ENCODE measurements around the gene PJA2.
"Not testable (repeated sequence)": the region's sequence is repeated elsewhere in the genome, so short reads cannot be mapped to it uniquely, and the experiment has no call there.

The PJA2 gene, protein sequence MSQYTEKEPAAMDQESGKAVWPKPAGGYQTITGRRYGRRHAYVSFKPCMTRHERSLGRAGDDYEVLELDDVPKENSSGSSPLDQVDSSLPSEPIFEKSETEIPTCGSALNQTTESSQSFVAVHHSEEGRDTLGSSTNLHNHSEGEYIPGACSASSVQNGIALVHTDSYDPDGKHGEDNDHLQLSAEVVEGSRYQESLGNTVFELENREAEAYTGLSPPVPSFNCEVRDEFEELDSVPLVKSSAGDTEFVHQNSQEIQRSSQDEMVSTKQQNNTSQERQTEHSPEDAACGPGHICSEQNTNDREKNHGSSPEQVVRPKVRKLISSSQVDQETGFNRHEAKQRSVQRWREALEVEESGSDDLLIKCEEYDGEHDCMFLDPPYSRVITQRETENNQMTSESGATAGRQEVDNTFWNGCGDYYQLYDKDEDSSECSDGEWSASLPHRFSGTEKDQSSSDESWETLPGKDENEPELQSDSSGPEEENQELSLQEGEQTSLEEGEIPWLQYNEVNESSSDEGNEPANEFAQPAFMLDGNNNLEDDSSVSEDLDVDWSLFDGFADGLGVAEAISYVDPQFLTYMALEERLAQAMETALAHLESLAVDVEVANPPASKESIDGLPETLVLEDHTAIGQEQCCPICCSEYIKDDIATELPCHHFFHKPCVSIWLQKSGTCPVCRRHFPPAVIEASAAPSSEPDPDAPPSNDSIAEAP

GRCh38 chr5:109409844-109410388 is at the start of gene PJA2:
Gene PJA2 (minus strand): TSS chr5:109409974. CDS start chr5:109383433, 26,541 bp downstream.
- DNase-seq, result peak; percentile 96

DNA sequence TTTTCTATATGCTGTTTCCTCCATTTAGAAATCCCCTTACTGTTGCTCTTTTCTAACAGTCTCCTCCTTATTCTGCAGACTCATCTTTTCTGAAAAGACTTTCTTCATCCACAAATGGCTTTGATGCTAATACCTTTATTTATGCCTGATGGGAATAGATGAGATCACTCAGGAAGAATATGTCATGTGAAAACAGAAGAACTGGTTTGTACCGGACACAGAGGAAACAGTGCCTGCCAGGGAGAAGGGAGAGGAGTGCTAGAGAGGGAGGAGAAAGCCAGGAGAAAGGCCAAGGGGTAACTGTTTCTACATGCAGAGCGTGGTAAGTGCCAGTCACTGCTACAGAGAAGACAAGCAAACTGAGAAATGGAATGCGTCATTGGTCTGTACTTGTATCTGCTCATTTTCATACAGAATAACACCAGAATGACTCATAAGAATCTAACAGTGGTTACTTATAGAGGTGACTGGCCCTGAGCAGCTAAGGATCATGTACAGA is 45.9 kb upstream of the PJA2 start:
- DNase-seq, result no peak

- DNase-seq, result no peak
Observed at GRCh38 chr5:109454731-109455505, 45.1 kb upstream of the PJA2 start.

- DNase-seq, result no peak
Observed at GRCh38 chr5:109453251-109453650, 43.5 kb upstream of the PJA2 start.

GRCh38 chr5:109452661-109453060 is 42.9 kb upstream of the PJA2 start:
- DNase-seq, result no peak

DNA sequence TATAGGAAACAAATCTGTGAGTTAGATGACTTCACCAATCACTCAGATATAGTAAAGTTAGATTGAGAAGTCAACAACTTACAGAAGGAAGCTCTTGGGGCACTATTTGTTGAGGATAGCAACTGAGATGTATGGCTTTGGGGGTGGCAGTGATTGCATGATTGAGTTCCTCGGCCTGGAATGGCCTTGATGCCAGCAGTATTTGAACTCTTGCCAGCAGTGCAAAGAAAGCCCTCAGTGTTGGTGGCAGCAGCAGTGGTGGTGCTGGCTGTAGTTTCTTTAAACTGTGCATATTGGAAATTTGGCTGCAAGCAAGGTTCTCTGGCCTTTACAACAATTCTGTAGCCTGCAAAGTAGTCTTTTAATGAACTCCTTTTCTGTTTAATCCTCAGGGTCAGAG is 41.4 kb upstream of the PJA2 start:
- no peak for DNase-seq

GRCh38 chr5:109450129-109450877 is 40.5 kb upstream of the PJA2 start:
- no peak for DNase-seq

DNA sequence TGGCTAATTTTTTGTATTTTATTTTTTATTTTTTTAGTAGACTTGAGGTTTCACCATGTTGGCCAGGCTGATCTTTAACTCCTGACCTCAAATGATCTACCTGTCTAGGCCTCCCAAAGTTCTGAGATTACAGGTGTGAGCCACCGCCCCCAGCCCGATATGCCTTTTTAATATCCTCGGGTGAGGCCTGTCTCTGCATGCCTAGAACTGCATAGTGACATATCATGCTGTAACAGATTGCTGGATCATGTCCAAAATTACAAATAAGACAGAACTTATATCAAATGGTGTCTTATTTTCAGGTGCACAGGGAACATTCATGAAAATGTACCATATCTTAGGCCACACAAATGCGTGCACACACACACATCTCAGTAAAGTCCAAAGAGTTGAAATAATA is 39.1 kb upstream of the PJA2 start:
- no peak for DNase-seq

DNA sequence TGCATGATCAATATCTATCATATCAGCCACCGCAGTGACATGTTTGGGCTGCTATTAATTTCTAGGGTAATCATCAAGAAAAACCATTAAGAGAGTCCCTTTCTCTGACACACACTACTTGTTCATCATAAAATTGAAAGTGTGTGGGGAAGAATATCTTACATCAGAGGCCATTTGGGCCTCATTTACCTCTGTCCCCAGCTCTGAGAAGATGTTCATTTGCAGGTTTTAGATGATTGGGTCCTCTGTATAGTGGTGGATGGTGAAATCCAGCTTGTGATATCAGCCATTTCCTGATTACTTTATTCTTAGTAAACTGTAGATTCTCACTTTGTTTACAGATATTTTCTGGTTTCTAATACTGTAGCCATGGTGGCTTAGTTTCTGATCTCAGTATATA is 29.8 kb upstream of the PJA2 start:
- DNase-seq, result no peak

DNA sequence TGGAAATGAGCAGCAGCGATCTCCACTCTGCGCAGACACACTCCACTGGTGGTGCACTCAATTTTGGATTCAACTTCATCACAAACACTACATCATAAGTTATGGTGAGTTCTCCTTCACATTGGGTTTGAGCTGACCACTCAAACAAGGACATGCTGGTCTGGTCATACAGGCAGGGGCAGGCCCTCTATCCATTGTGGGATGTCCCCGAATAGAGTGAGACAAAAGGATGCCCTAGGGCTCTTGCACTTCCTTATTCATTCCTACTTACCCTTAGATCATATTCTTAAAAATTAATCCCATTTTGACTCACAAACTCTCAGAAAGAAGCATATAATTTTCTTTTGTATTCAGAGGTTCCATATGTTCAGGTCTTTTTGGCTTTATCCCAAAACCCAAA is 16.3 kb upstream of the PJA2 start:
- no peak for DNase-seq

DNA sequence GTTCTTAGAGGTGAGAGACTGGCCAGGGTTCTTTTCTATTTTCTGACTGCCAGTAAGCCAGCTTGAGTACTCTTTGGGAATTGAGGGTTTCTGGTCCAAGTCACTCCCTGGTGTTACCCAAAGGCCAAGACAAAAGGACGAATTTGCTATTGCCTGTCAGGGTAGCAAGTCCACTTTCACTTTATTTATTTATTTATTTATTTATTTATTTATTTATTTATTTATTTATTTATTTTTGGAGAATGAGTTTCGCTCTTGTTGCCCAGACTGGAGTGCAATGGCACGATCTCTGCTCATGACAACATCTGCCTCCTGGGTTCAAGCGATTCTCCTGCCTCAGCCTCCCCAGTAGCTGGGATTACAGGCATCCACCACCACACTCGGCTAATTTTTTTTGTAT is 15.7 kb upstream of the PJA2 start:
- not testable (repeated sequence) for DNase-seq

DNA sequence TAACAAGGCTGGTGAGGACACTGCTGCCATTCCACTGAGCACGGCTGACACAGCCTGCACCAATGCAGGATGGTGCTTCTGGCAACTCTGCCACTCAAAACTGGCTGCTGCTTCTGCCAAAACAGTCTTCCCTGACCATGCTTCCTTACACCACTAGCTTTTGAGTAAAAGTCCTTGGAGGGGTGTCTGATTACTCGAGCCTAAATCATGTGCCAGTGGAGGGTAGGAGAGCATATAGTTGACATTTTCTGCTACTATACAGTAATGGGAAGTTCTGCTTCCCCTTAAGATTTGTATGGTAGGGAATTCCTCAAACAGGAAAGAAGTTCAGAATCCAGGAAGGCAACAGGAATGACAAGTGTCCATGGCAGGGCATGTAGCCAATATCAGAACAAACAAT is 12.2 kb upstream of the PJA2 start:
- no peak for DNase-seq

GRCh38 chr5:109418712-109419352 is 9.1 kb upstream of the PJA2 start:
- no peak for DNase-seq

GRCh38 chr5:109416882-109417281 is 7.1 kb upstream of the PJA2 start:
- DNase-seq, result no peak

GRCh38 chr5:109413921-109414461 is 4.2 kb upstream of the PJA2 start:
- DNase-seq, result not testable (repeated sequence)

DNA sequence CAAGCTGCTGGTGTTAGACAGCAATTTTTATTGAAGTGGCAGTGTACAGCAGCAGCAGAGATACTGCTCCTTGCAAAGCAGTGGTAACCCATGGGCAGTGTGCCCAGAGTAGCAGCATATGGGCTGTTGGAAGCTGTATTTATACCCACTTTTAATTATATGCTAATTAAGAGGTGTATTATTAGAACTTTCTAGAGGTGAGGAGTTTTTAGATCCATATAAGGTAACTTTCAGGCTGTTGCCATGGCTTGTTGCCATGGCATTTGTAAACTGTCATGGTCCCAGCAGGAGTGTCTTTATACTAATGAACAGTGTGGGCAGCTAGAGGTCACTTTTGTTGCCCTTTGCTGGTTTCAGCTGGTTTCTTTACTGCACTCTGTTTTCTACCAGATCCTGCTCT is 3.7 kb upstream of the PJA2 start:
- DNase-seq, result peak; percentile 21

DNA sequence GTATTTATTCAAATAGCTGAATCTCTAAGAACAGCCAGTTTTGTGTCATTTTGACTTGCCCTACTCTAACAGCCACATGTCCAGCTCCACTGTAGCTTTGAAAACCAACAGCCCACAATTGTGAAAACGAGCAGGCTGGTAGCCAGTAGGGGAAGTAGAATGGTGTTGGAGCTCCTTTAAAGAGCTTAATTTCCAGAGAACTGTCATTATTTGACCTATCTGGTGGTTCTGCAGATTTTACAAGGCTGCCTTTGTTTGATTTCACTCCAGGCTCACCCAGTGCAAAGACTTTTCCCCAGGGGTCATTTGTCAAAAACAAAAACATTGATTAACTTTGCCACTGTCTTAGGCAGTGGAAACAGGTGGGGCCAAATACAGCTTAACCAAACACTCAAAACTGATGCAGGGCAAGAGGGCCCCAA is 3.2 kb upstream of the PJA2 start:
- no peak for DNase-seq

GRCh38 chr5:109411627-109412026 is 1.9 kb upstream of the PJA2 start:
- DNase-seq, result no peak

DNA sequence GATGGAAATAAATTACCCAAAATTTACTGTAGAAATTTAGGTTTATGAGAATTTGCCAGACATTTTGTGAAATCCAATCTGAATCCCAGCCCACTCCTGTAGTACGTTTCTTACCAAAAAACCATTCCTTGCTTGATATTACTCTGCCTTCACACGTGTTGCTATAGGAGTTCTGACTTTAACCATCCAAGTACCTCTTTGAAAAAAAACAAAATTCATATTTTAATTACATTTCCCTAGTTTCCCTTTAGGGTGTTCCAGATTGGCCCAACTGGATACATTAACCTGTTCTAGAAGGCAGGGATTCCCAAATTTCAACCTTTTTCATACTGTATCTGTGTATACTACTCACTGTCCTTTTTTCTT is 1.4 kb upstream of the PJA2 start:
- no peak for DNase-seq

- DNase-seq, result peak; percentile 10
Observed at GRCh38 chr5:109410389-109411148, 795 bp upstream of the PJA2 start.
